ENCODE data around the gene STRADA.

Gene STRADA

DNA sequence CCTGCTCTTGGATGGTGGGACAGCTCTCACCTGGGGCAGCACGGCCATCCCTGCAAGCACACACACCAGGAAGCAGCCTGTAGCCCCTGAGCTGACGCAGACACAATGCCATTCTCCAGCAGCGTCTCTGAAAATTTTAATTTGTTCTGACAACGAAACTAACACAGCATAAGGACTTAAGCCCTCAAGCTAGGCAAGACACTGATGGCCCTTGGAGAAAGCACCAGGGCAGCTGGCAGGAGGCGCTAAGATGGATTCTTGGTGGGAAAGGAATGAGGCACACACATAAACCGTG is 38.9 kb downstream of the STRADA start:
- TF ChIP-seq, protein P1, sequence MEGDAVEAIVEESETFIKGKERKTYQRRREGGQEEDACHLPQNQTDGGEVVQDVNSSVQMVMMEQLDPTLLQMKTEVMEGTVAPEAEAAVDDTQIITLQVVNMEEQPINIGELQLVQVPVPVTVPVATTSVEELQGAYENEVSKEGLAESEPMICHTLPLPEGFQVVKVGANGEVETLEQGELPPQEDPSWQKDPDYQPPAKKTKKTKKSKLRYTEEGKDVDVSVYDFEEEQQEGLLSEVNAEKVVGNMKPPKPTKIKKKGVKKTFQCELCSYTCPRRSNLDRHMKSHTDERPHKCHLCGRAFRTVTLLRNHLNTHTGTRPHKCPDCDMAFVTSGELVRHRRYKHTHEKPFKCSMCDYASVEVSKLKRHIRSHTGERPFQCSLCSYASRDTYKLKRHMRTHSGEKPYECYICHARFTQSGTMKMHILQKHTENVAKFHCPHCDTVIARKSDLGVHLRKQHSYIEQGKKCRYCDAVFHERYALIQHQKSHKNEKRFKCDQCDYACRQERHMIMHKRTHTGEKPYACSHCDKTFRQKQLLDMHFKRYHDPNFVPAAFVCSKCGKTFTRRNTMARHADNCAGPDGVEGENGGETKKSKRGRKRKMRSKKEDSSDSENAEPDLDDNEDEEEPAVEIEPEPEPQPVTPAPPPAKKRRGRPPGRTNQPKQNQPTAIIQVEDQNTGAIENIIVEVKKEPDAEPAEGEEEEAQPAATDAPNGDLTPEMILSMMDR (IDR thresholded peaks at IDR 0.05; ENCODE audit: insufficient read depth, missing control alignments): no peak
- DNase-seq (ENCODE audit: insufficient read length, low spot score): no peak
- no peak for FAIRE-seq

DNA sequence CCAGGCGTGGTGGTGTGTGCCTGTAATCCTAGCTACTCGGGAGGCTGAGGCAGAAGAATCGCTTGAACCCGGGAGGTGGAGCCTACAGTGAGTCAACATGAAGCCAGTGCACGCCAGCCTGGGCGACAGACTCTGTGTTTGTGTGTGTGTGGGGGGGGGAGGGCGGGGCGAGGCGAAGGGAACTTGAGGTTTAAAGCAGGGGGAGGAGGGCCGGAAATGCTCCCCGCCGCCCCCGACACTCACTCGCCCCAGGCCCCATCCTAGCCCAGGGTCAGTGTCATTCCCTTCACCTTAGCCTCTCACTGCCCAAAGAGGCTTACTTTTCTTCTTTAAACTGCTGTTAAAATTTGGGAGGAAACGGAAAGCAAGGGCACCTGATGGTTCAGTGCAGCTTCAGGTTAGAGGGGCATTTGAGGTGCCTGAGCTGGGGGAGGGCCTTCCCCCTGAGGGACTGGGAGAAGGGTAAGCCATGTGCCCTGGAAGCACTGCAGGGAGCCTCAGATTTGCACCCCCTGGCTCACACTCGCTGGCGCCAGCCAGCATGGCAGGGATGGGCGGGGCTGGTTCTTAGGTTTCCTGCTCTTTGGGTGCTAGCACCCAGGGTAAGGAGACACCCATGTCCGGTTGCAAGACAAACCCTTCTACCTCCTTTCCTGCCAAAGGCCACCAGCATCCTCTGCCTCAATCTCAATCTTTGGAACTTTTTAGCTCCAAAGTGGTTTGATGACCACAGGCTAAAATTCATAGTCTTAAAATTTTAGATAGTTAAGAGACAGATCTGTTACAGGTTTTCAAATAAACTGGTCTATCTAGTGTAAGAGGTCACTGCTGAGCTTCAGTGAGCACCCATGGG is 39.5 kb downstream of the STRADA start:
- no peak for DNase-seq (ENCODE audit: insufficient read length, low spot score)
- TF ChIP-seq, protein P1 (IDR thresholded peaks at IDR 0.05; ENCODE audit: insufficient read depth, missing control alignments): no peak
- FAIRE-seq: no peak

DNA sequence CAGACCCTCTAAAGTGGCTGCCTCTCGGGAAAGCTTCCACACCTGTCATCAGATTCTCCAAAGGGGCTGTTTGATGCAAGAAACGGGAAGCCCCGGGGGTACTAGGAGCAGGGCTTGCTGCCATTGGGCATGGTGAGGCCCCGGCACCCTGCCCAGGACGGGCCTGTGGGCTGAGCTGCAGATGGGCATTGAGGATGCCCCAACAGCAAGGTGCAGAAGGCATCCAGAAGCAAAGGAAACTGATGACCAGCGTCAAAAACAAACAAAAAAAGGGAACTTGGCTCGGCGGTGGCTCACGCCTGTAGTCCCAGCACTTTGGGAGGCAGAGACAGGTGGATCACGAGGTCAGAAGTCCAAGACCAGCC is 40.2 kb downstream of the STRADA start:
- TF ChIP-seq, protein P1 (IDR thresholded peaks at IDR 0.05; ENCODE audit: insufficient read depth, missing control alignments): no peak
- no peak for DNase-seq (ENCODE audit: insufficient read length, low spot score)
- no peak for FAIRE-seq

DNA sequence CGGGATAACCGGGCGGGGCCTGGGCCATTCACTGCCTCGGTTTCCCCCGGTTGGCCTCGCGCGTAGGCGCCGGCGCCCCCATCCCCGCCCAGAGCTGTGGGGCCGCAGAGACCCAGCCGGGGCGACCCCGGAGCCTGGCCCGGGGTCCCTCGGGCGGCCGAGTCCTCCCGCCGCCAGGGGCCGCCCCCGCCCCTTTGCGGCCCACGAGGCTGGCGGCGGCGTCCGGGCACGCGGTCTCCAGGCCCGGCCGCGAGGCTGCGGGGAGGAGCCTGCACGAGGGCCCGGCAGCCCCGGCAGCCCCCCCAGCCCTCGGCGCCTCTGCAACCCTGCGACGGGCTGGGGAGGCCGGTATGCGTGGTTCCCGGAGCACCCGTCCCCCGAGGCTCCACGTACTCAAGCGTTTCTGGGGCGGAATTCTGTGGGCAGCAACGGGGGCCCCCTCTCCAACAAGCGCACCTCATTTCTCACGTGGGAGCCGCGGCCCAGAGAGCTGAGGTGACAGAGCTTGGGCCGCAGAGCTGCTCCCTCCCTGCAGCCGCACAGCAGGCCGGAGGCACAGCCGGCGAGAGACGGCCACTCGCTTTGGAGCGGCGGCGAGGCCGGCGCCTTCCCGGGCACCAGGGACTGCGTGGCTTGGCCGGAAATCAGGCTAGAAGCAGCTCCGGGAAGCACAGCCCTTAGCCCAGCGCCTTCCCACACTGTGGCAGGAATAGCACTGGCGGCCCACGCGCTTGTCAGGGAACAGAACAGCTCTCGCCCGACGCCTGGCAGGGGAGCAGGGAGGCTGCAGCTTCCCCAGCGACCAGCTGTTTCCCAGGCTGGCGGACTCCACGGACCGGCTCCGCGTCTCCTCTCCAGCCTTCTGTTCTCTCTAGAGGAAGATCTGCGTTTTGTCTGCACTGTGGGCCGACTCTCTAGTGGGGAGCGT is 40.8 kb downstream of the STRADA start:
- DNase-seq (ENCODE audit: insufficient read length, low spot score) (no peak), FAIRE-seq (no peak)
- TF ChIP-seq, protein P1 (IDR thresholded peaks at IDR 0.05; ENCODE audit: insufficient read depth, missing control alignments): peak; percentile 21

DNA sequence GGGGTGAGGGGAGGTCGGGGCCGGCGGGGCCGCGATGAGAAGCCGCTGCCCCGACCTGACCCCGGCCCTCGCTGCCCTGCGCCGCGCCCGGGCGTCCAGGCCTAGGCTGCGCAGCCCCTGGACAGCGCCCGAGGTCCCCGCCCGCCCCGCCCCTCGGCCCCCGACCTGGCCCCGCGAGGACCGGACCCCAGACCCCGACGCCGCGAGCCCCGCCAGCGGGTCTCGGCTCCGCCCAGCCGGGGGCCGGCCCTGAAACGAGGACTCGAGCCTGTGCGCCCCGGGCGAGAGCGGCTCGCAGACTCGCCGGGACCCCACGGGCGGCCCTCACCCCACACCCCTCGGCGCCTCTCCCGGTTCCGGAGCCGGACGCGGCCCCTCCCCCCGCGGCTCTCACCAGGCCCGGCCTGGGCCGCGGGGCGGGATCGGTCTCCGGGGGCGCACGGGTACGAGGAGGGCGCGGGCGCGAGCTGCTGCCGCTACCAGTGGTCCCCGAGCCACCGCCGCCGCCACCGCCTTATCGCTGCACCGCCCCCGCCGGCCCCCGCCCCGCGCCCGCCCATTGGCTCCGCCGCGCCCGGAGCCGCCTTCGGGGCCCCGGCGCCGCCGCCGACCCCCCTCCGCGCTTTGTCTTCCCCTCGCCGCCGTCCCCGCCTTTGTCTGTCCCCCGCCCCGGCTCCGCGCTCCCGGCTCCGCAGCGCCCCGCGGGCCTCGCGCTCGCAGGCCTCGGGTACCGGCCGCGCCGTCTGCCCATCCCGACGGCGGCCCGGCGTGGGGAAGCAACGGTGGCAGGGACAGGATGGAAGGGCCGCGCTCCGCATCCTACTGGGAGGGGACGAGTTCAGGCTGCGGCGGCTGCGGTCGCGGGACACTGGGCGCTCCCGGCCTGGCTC is 41.7 kb downstream of the STRADA start, which contains the start of gene LIMD2:
LIMD2 (minus strand) TSS at position 488 of the 890 bp plus-strand sequence. CDS start 827 bp downstream, outside the sequence.
- TF ChIP-seq, protein P1 (IDR thresholded peaks at IDR 0.05; ENCODE audit: insufficient read depth, missing control alignments): no peak
- peak; percentile 68 for DNase-seq (ENCODE audit: insufficient read length, low spot score)
- no peak for FAIRE-seq

DNA sequence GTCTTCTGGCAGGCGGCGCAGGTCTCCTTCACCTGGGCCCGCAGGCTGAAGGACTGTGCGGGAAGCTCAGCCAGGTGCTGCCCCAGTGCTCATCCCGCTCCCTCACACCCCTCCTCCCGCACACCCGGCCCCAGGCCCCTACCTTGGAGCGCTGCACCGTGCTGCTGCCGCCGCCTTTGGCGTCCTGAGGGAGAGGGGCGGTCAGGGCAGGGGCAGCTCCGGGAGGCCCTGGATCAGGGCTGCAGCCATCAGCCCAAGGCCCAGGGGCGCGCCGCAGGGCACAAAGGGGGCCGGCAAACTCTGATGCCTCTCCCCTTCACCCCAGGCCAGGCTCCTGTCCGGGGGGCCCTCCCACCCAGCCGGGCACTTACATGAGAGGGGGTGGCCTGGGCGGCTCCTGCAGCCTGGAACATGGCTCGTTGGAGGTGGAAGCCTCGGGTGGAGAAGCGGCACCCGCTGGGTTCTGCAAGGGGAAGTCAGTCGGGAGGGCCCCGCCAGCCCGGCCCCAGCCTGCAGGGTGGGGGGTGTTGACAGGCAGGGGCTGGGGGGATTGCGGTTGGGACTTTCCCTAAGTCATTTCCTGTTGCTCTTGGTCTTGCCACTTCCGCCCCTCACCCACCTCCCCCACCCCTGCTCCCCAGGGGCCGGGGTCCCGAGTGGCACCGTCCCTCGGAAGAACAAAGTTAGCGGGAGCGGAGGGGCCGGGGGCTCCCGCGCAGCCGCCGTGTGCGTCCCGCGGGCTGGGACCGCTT is 42.5 kb downstream of the STRADA start:
- DNase-seq (ENCODE audit: insufficient read length, low spot score) (no peak), FAIRE-seq (no peak)
- TF ChIP-seq, protein P1 (IDR thresholded peaks at IDR 0.05; ENCODE audit: insufficient read depth, missing control alignments): no peak
